Thyroid gland (tissue), 4 donors: Measurements from ENCODE around the gene OR51F2. TPM values are rescaled to one million over a fixed set of nuclear protein-coding genes. Genes with fewer than 3 reads are reported as not detected.
A peak's percentile ranks its signal among the peaks of the same experiment; 100 is the strongest.

Experiments
- DNase-seq, 2 donors: peaks; one replicate each; pipeline ENCODE4 v3.0.0-alpha.2; 2019
- H3K27ac ChIP-seq, 3 donors: fragments of 200-600 bp; sonication (generic); 1 replicate in 2 of 3; 2 replicates in 1 of 3; pipeline ENCODE4 v1.5.1; 2016 to 2019; ENCODE audit warnings: mild to moderate bottlenecking in 1 of 3, moderate library complexity in 1 of 3
- H3K27me3 ChIP-seq: fragments of 200-600 bp; sonication (generic); one replicate; pipeline ENCODE4 v1.5.1; 2019
- H3K36me3 ChIP-seq, 2 donors: fragments of 200-600 bp; sonication (generic); one replicate each; pipeline ENCODE4 v1.5.1; 2016 to 2019
- H3K4me1 ChIP-seq, 2 donors: fragments of 200-600 bp; sonication (generic); one replicate each; pipeline ENCODE4 v1.5.1; 2017 to 2019
- H3K4me3 ChIP-seq, 3 donors: fragments of 200-600 bp; sonication (generic); replicated peaks in 1 of 3; 1 replicate in 2 of 3; 2 replicates in 1 of 3; pipeline ENCODE4 v1.5.1; 2016; ENCODE audit warnings: mild to moderate bottlenecking in 1 of 3
- H3K9me3 ChIP-seq: fragments of 200-600 bp; sonication (generic); one replicate; pipeline ENCODE4 v1.5.1; 2017
- CTCF ChIP-seq, 6 experiments: fragments of 200-600 bp in 3 of 6; fragments of 450-650 bp in 3 of 6; sonication (generic) in 3 of 6; IDR thresholded peaks; one replicate each; pipeline ENCODE4 v1.5.1; 2016 to 2019; ENCODE audit warnings: antibody characterized with exemption in 6 of 6, mild to moderate bottlenecking in 2 of 6, inconsistent platforms in 1 of 6, moderate library complexity in 1 of 6
- POLR2A ChIP-seq, 2 donors: fragments of 450-650 bp; IDR thresholded peaks; one replicate each; pipeline ENCODE4 v1.6.1; 2017; ENCODE audit warnings: antibody characterized with exemption in 2 of 2, mild to moderate bottlenecking in 2 of 2, moderate library complexity in 1 of 2
- WGBS, 2 donors: methylation state at CpG; one replicate each; pipeline ENCODE4 v1.1.5; 2017; 5-methylcytosine and 5-hydroxymethylcytosine counted together
- intact Hi-C: fragments of 100-400 bp; cut with DNase I; formaldehyde crosslinking; loops from one replicate; pipeline ENCODE4 v1.15.1; 2023
- total RNA-seq, 4 donors: library from RNA; depleted of rRNA; stranded (reverse); fragments of >200 nt; gene quantifications; one replicate each; pipeline ENCODE4 v1.2.3, GENCODE V29; 2016

OR51F2 gene
- total RNA-seq, 4 donors from 2014 or later = not detected

GRCh38 chr11:4862447-4863236 lies 41.5 kb downstream of the OR51F2 start:
- Histone ChIP-seq H3K4me3 (no peak overlapping the region), H3K27me3 (no peaks in the 10 kb centered on the region), H3K27ac (peak overlapping the region in 1 of 3 donors; percentile 33), H3K9me3 (no peaks in the 10 kb centered on the region), H3K4me1 (peaks cover 0 to 16% of the 10 kb centered on the region in 2 donors), H3K36me3 (no peaks in the 10 kb centered on the region)
- no peak for TF ChIP-seq CTCF (IDR thresholded peaks at IDR 0.05)
- no peak for TF ChIP-seq POLR2A (IDR thresholded peaks at IDR 0.05)
- intact Hi-C loops = no loop called here
- peak; percentile 7 to 20 for DNase-seq

GRCh38 chr11:4863876-4864275 lies 42.8 kb downstream of the OR51F2 start:
- Histone ChIP-seq H3K9me3 (no peaks in the 10 kb centered on the region), H3K4me1 (peaks cover 0 to 16% of the 10 kb centered on the region in 2 donors), H3K4me3 (no peak overlapping the region), H3K36me3 (no peaks in the 10 kb centered on the region), H3K27me3 (no peaks in the 10 kb centered on the region), H3K27ac (no peak overlapping the region)
- WGBS, 2 donors = 87 to 88% methylated on average over 4 of the region's 4 CpGs
- DNase-seq = no peak
- TF ChIP-seq CTCF (IDR thresholded peaks at IDR 0.05) = no peak
- TF ChIP-seq POLR2A (IDR thresholded peaks at IDR 0.05) = no peak
- intact Hi-C loops = no loop called here

DNA sequence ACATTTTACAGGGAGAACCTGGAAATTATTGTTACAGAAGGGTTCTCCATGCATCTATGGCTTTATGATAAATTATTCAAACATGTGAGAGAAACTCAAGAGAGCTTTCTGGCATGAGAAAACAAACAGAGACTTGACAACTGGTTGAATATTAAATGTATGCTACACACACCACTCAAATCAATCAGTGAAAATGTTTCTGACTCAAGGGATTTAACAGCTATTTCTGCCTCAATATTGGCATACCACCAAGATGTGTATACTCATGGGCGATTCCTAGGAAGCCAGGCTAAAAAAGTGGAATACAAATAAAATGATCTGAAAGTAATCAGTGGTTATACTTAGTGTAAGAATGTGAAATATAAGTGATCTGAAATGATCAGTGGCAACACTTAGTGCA lies 44.7 kb downstream of the OR51F2 start:
- TF ChIP-seq CTCF (IDR thresholded peaks at IDR 0.05) (no peak), POLR2A (IDR thresholded peaks at IDR 0.05) (no peak)
- Histone ChIP-seq H3K4me1 (peaks cover 0 to 16% of the 10 kb centered on the region in 2 donors), H3K27ac (no peak overlapping the region), H3K36me3 (no peaks in the 10 kb centered on the region), H3K9me3 (no peaks in the 10 kb centered on the region), H3K4me3 (no peak overlapping the region), H3K27me3 (no peaks in the 10 kb centered on the region)
- DNase-seq = no peak
- intact Hi-C loops = no loop called here
- WGBS, 2 donors = 7 to 13% methylated on average over 1 of the region's 1 CpG

Other genes with a start within 250 kb of the OR51F2 start
- not detected for gene OR52I2, start 239.6 kb upstream of the OR51F2 start, total RNA-seq
- not detected for gene OR52I1, start 227.3 kb upstream of the OR51F2 start, total RNA-seq
- 10 to 100 TPM; 26.4 to 40.2 (median 36.2) TPM for gene TRIM68, start 213.1 kb upstream of the OR51F2 start, total RNA-seq
- not detected for gene OR51D1, start 183.8 kb upstream of the OR51F2 start, total RNA-seq
- under 1 TPM in 3 of 4 donors, not detected in 1; 0.21 to 0.54 (median 0.22) TPM for gene OR51E1, start 177.3 kb upstream of the OR51F2 start, total RNA-seq
- not detected for gene OR51E2, start 123.5 kb upstream of the OR51F2 start, total RNA-seq
- gene MMP26, start 116.5 kb upstream of the OR51F2 start, total RNA-seq = not detected
- not detected for gene OR51F1, start 51.4 kb upstream of the OR51F2 start, total RNA-seq
- not detected for gene OR52R1, start 16.9 kb upstream of the OR51F2 start, total RNA-seq
- gene OR51S1, start 27.9 kb downstream of the OR51F2 start, total RNA-seq = under 1 TPM in 1 of 4 donors, not detected in 3; 0.27 TPM
- gene OR51T1, start 60.6 kb downstream of the OR51F2 start, total RNA-seq = not detected
- gene OR51A7, start 82.5 kb downstream of the OR51F2 start, total RNA-seq = not detected
- gene OR51G2, start 98.0 kb downstream of the OR51F2 start, total RNA-seq = not detected
- gene OR51G1, start 103.0 kb downstream of the OR51F2 start, total RNA-seq = not detected
- not detected for gene OR51A4, start 126.3 kb downstream of the OR51F2 start, total RNA-seq
- gene OR51A2, start 134.4 kb downstream of the OR51F2 start, total RNA-seq = not detected
- not detected for gene OR51L1, start 173.5 kb downstream of the OR51F2 start, total RNA-seq
- not detected for gene OR52J3, start 225.2 kb downstream of the OR51F2 start, total RNA-seq
- gene OR52E2, start 238.3 kb downstream of the OR51F2 start, total RNA-seq = not detected
- gene OR52E1, start 248.3 kb downstream of the OR51F2 start, total RNA-seq = not detected